ENCODE results near the gene WDR45B. TPM values are rescaled to one million over a fixed set of nuclear protein-coding genes. Genes with fewer than 3 reads are reported as not detected.

WDR45B gene
- total and polyA plus RNA-seq, 7 donors = 21.4 to 62.7 (median 32.6) TPM

- H3K27ac ChIP-seq = no peak overlapping the region
- no peaks in the 10 kb centered on the region for H3K9me3 ChIP-seq
- no peaks in the 10 kb centered on the region for H3K27me3 ChIP-seq (ENCODE audit: insufficient read depth in 3 of 3, low read length in 2 of 3)
- H3K4me1 ChIP-seq = peaks cover 6% of the 10 kb centered on the region
- H3K36me3 ChIP-seq (ENCODE audit: insufficient read depth in 1 of 2, low read depth in 1 of 2) = peaks cover under 1 to 60% of the 10 kb centered on the region in 2 donors
- intact Hi-C loops (cut with DNase I) = no loop called here
- ATAC-seq = no peak
- TF ChIP-seq CTCF (IDR thresholded peaks at IDR 0.05) = no peak
- DNase-seq = no peak
- no peak overlapping the region for H3K4me3 ChIP-seq
- 72 to 75% (median 75%) methylated on average over 4 of the region's 5 CpGs for WGBS, 3 donors
These were observed 10.0 kb downstream of the WDR45B start for GRCh38 chr17:82638183-82638773.

- no peak for TF ChIP-seq CTCF (IDR thresholded peaks at IDR 0.05)
- Histone ChIP-seq H3K27me3 (ENCODE audit: insufficient read depth in 3 of 3, low read length in 2 of 3) (no peaks in the 10 kb centered on the region), H3K9me3 (no peaks in the 10 kb centered on the region), H3K4me3 (no peak overlapping the region), H3K27ac (no peak overlapping the region), H3K4me1 (peaks cover 6% of the 10 kb centered on the region), H3K36me3 (ENCODE audit: insufficient read depth in 1 of 2, low read depth in 1 of 2) (peaks cover 0 to 53% of the 10 kb centered on the region in 2 donors)
- no peak for DNase-seq
- no peak for ATAC-seq
- intact Hi-C loops (cut with DNase I) = no loop called here
- 83 to 85% (median 84%) methylated on average over 16 of the region's 16 CpGs for WGBS, 3 donors
These were observed 11.3 kb downstream of the WDR45B start for GRCh38 chr17:82636626-82637598.

GRCh38 chr17:82633343-82633742, 14.9 kb downstream of the WDR45B start:
- intact Hi-C loops (cut with DNase I) = no loop called here
- no peak for TF ChIP-seq CTCF (IDR thresholded peaks at IDR 0.05)
- DNase-seq = no peak

GRCh38 chr17:82632451-82632850, 15.8 kb downstream of the WDR45B start:
- no peak overlapping the region for H3K4me3 ChIP-seq
- no peak overlapping the region for H3K27ac ChIP-seq
- DNase-seq (no peak), ATAC-seq (peak in 1 of 4 donors; percentile 9)
- no peaks in the 10 kb centered on the region for H3K9me3 ChIP-seq
- peaks cover 0 to 54% of the 10 kb centered on the region in 2 donors for H3K36me3 ChIP-seq (ENCODE audit: insufficient read depth in 1 of 2, low read depth in 1 of 2)
- no peaks in the 10 kb centered on the region for H3K4me1 ChIP-seq
- no peaks in the 10 kb centered on the region for H3K27me3 ChIP-seq (ENCODE audit: insufficient read depth in 3 of 3, low read length in 2 of 3)
- TF ChIP-seq CTCF (IDR thresholded peaks at IDR 0.05) = no peak
- intact Hi-C loops (cut with DNase I) = no loop called here
- WGBS, 3 donors = 76 to 90% (median 79%) methylated on average over 8 of the region's 8 CpGs

More at GRCh38 chr17:82633343-82633742, 14.9 kb downstream of the WDR45B start:
- no peak overlapping the region for H3K4me3 ChIP-seq
- H3K27me3 ChIP-seq (ENCODE audit: insufficient read depth in 3 of 3, low read length in 2 of 3) = no peaks in the 10 kb centered on the region
- H3K4me1 ChIP-seq = peaks cover under 1% of the 10 kb centered on the region
- no peaks in the 10 kb centered on the region for H3K9me3 ChIP-seq
- H3K36me3 ChIP-seq (ENCODE audit: insufficient read depth in 1 of 2, low read depth in 1 of 2) = peaks cover 0 to 52% of the 10 kb centered on the region in 2 donors
- no peak overlapping the region for H3K27ac ChIP-seq
- ATAC-seq = no peak

Measured in psoas muscle (tissue), 8 donors.